Activated CD4-positive, alpha-beta T cell treated with anti-CD3 and anti-CD28 coated beads for 48 hours (primary cell): Measurements from ENCODE around the gene SP1.
A peak's percentile ranks its signal among the peaks of the same experiment; 100 is the strongest.
"Not testable (repeated sequence)": the region's sequence is repeated elsewhere in the genome, so short reads cannot be mapped to it uniquely, and the experiment has no call there.

ENCODE experiments used
- DNase-seq: peaks from one replicate; pipeline ENCODE4 v3.0.0-alpha.2; 2020

Gene SP1

DNA sequence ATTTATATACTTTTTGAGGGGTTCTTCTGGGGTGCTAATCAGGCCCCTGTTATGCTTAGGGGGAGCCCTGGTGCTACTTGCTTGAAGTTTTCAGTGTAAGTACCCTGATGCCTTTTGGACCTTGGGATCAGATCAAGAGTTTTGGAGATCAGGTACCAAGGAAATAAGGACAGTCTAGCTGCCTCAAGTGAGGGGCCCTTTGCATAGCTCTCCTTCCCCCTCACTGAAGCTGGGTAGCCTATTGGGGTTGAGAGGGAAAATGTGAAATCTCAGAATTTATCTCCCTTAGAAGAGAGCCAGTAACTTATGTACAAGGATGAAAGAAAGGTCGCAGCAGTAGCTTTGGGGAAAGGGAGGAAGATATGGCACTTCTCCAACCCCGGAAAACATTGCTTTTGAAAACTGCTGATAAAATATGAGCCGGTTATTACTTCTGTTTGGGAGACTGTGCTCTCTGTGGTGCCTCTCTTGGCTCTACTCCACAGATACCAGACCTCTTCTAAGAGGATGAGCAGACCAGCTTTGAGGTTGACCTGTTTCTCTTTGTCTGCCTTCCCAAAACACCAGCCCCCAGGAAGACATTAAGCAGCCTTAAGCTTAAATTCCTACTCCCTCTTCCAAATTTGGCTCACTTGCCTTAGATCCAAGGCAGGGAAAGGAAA, 34.9 kb downstream of the SP1 start:
- no peak for DNase-seq

- DNase-seq, result not testable (repeated sequence)
Observed at GRCh38 chr12:53415752-53416389, 35.9 kb downstream of the SP1 start.

DNA sequence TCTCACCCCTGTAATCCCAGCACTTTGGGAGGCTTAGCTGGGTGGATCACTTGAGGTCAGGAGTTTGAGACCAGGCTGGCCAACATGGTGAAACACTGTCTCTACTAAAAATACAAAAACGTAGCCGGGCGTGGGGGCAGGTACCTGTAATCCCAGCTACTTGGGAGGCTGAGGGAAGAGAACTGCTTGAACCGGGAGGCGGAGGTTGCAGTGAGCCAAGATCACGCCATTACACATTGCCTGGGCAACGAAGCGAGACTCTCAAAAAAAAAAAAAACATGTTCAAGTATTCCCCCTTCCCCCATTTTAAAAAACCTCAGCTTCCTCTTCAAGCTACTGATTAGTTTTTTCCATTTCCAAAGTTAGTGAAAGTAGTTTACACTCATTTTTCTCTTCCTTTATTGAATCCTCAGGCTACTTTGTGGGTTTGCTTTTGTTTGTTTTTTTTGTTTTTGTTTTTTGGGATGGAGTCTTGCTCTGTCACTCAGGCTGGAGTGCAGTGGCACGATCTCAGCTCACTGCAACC, 37.4 kb downstream of the SP1 start:
- DNase-seq, result peak; percentile 23

- DNase-seq, result no peak
Observed at GRCh38 chr12:53418221-53418620, 38.2 kb downstream of the SP1 start.

GRCh38 chr12:53419756-53420155, 39.8 kb downstream of the SP1 start:
- no peak for DNase-seq

DNA sequence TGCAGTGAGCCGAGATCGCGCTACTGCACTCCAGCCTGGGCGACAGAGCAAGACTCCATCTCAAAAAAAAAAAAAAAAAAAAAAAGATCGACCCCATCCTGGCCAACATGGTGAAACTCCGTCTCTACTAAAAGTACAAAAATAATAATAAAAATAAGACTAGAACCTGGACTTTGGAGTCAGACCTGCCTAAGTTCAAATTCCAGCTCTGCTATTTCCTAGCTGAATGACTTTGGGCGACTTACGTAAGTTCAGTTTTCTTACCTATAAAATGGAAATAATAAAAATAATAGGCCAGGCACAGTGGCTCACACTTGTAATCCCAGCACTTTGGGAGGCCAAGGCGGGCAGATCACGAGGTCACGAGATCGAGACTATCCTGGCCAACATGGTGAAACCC, 42.3 kb downstream of the SP1 start:
- DNase-seq, result not testable (repeated sequence)

DNA sequence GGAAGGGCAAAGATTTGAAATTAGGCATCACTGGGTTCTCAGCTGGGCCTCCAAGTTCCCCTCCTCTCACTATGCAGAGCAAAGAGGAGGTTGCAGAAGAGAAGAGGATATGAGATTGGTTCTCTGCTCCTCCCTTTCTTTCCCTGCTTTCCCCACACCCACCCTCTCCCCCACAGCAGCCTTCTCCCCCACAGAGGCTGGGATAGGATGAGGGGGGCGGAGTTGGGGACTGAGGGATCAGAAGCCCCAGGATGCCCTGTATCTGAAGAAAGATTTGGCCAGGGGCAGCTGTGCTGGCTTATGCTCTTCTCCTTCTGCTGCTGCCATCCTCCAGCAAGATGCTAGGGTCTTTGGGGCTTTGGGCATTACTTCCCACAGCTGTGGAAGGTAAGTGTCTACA, 43.6 kb downstream of the SP1 start, which contains the start of gene AMHR2:
Gene AMHR2, plus strand, starts transcription at position 259 of the 400 bp plus-strand sequence. Its CDS starts 80 bp downstream, at position 339.
- DNase-seq, result no peak

DNA sequence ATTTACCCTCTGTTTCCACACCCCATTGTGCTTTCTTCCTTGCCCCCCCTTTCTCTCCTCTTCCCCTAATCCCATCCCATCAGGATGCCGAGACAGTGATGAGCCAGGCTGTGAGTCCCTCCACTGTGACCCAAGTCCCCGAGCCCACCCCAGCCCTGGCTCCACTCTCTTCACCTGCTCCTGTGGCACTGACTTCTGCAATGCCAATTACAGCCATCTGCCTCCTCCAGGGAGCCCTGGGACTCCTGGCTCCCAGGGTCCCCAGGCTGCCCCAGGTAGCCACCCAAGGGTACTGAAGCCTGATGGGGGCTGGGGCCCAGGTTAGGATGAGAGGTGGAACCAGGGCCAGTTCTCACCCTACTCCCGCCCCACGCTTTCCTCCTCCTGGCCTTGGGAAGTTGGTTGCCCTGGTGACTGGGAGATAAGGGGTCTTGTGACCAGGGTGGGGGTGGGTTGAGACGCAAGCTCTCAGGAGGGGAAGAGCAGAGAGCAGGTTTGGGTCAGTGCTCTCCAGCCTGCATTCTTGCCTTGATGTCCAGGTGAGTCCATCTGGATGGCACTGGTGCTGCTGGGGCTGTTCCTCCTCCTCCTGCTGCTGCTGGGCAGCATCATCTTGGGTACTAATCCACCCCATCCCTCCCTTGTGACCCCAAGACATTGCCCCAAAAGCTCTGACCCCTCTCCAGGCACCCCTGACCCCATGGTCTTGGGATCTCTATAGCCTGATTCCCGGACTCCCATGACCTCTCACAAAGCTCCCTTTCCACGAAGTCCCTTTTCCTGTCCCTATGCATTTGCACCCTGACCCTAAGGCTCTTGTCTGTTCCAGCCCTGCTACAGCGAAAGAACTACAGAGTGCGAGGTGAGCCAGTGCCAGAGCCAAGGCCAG, 44.9 kb downstream of the SP1 start:
- no peak for DNase-seq

- no peak for DNase-seq
Observed at GRCh38 chr12:53425515-53426150, 45.7 kb downstream of the SP1 start.

DNA sequence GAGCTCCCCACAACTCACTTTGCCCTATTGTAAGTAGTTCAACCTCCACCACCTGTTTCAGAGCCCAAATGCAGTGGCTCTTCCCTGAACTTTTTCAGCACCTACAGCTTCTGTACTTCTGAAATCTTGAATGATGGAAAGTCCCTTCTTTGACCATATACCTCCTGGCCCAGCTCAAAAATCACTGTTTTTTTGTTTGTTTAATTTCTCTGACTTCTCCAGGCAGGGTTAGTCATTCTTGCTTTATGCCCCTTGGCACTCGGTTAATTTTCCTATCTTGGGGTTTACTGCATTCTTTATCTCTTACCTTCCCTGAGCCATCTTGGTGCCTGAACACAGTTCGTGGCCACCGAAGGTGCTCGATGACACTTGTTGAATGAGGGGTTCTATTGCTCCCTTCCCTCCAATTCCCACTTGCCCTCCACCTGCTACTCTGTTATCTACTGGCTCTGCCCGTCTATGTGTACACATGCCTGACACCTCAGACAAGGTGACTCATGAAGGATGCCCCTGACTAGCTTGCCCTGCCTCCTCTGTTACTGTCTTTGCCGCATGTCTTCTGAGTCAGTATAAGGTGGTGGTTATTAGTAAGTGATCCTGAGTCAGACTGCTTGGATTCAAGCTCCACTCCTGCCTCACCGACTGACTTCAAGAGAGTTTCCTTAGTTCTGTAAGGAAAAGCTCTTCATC, 48.1 kb downstream of the SP1 start:
- peak; percentile 68 for DNase-seq

GRCh38 chr12:53428741-53429140, 48.8 kb downstream of the SP1 start:
- DNase-seq, result no peak

GRCh38 chr12:53430116-53430515, 50.1 kb downstream of the SP1 start:
- DNase-seq, result no peak

DNA sequence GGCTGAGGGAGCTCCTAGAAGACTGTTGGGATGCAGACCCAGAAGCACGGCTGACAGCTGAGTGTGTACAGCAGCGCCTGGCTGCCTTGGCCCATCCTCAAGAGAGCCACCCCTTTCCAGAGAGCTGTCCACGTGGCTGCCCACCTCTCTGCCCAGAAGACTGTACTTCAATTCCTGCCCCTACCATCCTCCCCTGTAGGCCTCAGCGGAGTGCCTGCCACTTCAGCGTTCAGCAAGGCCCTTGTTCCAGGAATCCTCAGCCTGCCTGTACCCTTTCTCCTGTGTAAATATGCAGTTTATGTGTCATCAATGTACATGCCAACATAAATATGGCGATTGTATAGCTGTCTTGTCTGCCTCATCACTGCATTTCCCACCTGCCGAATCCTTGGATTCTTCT, 51.2 kb downstream of the SP1 start:
- DNase-seq, result no peak

- not testable (repeated sequence) for DNase-seq
Observed at GRCh38 chr12:53435326-53435725, 55.4 kb downstream of the SP1 start.

- not testable (repeated sequence) for DNase-seq
Observed at GRCh38 chr12:53439582-53439981, 59.6 kb downstream of the SP1 start.

DNA sequence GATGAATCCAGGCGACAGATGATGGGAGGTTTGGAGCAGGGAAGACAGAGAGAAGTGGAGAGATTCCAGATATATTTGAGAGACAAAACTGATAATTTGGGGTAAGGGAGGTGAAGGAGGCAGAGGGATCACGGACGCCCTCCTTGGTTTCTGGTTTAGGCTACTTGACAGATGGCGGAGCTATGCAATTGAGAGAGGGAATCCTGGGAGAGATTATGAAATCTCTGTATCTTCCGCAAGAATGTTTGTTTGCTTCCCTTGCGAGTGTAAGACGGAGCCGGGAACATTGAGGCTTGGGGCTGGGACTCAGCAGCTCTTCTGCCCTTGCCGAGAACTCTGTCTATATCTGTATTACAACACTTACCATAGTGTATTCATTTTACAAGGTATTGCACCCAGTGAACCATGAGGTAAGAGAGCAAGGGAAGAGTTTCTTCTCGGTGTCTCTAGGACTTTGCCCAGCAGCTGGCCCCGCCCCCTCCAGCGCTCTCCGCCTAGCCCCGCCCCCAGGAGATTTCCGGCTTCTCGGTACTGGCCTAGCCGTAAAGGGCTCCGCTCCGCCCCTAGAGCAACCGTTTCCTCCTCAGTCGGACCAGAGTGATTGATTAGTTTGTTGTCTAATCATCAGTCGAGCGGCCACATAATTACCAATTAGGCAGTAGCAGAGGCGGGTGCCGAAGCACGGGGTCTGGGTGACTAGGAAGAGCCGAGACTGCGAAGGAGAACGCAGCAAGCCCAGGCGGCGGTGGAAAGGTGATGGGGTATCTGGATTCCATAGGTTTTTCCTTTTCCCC, 61.3 kb downstream of the SP1 start, which contains the start of gene PRR13:
Gene PRR13, plus strand, starts transcription at position 695 of the 794 bp plus-strand sequence. CDS start 981 bp downstream, outside the sequence.
- peak; percentile 99 for DNase-seq

GRCh38 chr12:53443955-53444354, 64.0 kb downstream of the SP1 start:
- DNase-seq, result no peak

- not testable (repeated sequence) for DNase-seq
Observed at GRCh38 chr12:53444593-53445325, 64.8 kb downstream of the SP1 start.

DNA sequence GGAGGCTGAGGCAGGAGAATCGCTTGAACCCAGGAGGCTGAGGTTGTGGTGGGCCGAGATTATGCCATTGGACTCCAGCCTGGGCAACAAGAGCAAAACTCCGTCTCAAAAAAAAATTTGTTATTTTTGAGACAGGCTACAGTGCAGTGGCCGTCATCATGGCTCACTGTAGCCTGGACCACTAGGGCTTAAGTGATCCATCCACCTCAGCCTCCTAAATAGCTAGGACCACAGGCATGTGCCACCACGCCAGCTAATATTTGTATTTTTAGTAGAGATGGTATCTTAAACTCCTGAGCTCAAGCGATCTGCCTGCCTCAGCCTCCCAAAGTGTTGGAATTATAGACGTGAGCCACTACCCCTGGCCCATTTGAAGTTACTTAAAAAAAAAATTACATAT, 71.0 kb downstream of the SP1 start:
- no peak for DNase-seq

- DNase-seq, result peak; percentile 98
Observed at GRCh38 chr12:53451661-53452158, 71.7 kb downstream of the SP1 start, which contains the start of gene PCBP2. TSS of gene PCBP2 (plus strand) at chr12:53452102. CDS start at chr12:53454801, 2,699 bp downstream.
